Mesenchymal stem cell (in vitro differentiated cells and primary cell): ENCODE data around the gene MSH2.
"Not testable (repeated sequence)": the region's sequence is repeated elsewhere in the genome, so short reads cannot be mapped to it uniquely, and the experiment has no call there.

ENCODE experiments used
- DNase-seq: peaks from one replicate; pipeline ENCODE4 v3.0.0-alpha.2; 2013
- H2AFZ ChIP-seq: one replicate; pipeline ENCODE4 v1.6.1; 2013; ENCODE audit warnings: low read depth, mild to moderate bottlenecking, control low read depth, inconsistent platforms, low read length, moderate library complexity
- H2AK5ac ChIP-seq: 2 replicates; pipeline ENCODE4 v1.6.1; 2013; ENCODE audit warnings: low read length, moderate library complexity, mild to moderate bottlenecking, inconsistent platforms; ENCODE audit not compliant: severe bottlenecking
- H2BK120ac ChIP-seq: one replicate; pipeline ENCODE4 v1.6.1; 2013; ENCODE audit warnings: low read depth, mild to moderate bottlenecking, inconsistent platforms, low read length, moderate library complexity
- H2BK12ac ChIP-seq, 2 experiments: one replicate each; pipeline ENCODE4 v1.6.1; 2013; ENCODE audit warnings: inconsistent platforms in 2 of 2, low read length in 2 of 2, mild to moderate bottlenecking in 2 of 2, moderate library complexity in 2 of 2, control low read depth in 1 of 2
- H2BK15ac ChIP-seq: one replicate; pipeline ENCODE4 v1.6.1; 2013; ENCODE audit warnings: mild to moderate bottlenecking, low read depth, inconsistent platforms; ENCODE audit not compliant: poor library complexity, severe bottlenecking
- H2BK5ac ChIP-seq: 2 replicates; pipeline ENCODE4 v1.6.1; 2013; ENCODE audit warnings: low read depth, mild to moderate bottlenecking, low read length, control low read depth, inconsistent platforms; ENCODE audit not compliant: poor library complexity, severe bottlenecking
- H3K14ac ChIP-seq, 2 experiments: one replicate each; pipeline ENCODE4 v1.6.1; 2013; ENCODE audit warnings: inconsistent platforms in 2 of 2, low read length in 2 of 2, control low read depth in 1 of 2, mild to moderate bottlenecking in 1 of 2, moderate library complexity in 1 of 2
- H3K18ac ChIP-seq, 2 experiments: one replicate each; pipeline ENCODE4 v1.6.1; 2013; ENCODE audit warnings: inconsistent platforms in 2 of 2, low read length in 2 of 2, control low read depth in 1 of 2, low read depth in 1 of 2, mild to moderate bottlenecking in 1 of 2
- H3K23ac ChIP-seq, 2 experiments: one replicate each; pipeline ENCODE4 v1.6.1; 2013; ENCODE audit warnings: inconsistent platforms in 2 of 2, low read length in 2 of 2, mild to moderate bottlenecking in 2 of 2, moderate library complexity in 2 of 2, control low read depth in 1 of 2
- H3K27ac ChIP-seq: 2 replicates; pipeline ENCODE4 v1.5.1; 2013; ENCODE audit warnings: mild to moderate bottlenecking, moderate library complexity, low read length, control low read depth, inconsistent platforms; ENCODE audit not compliant: poor library complexity, severe bottlenecking
- H3K27me3 ChIP-seq, 2 experiments: 2 replicates each; pipeline versions ENCODE4 v1.6.1 to v1.7.0; 2013; ENCODE audit warnings: low read length in 2 of 2, mild to moderate bottlenecking in 2 of 2, moderate library complexity in 2 of 2, control low read depth in 1 of 2, inconsistent platforms in 1 of 2; ENCODE audit not compliant: control insufficient read depth in 1 of 2, insufficient read depth in 1 of 2
- H3K36me3 ChIP-seq, 2 experiments: 2 replicates each; pipeline versions ENCODE4 v1.6.1 to v1.7.0; 2013; ENCODE audit warnings: low read length in 2 of 2, control low read depth in 1 of 2, inconsistent platforms in 1 of 2, low read depth in 1 of 2, mild to moderate bottlenecking in 1 of 2; ENCODE audit not compliant: insufficient read depth in 2 of 2, control insufficient read depth in 1 of 2
- H3K4ac ChIP-seq, 2 experiments: one replicate each; pipeline ENCODE4 v1.6.1; 2013; ENCODE audit warnings: inconsistent platforms in 2 of 2, low read length in 2 of 2, mild to moderate bottlenecking in 2 of 2, moderate library complexity in 2 of 2, control low read depth in 1 of 2, low read depth in 1 of 2
- H3K4me1 ChIP-seq: 2 replicates; pipeline ENCODE4 v1.6.1; 2013; ENCODE audit warnings: low read depth, low read length, control low read depth; ENCODE audit not compliant: control insufficient read depth, insufficient read depth
- H3K4me2 ChIP-seq: 2 replicates; pipeline ENCODE4 v1.6.1; 2013; ENCODE audit warnings: low read length, mild to moderate bottlenecking, inconsistent platforms; ENCODE audit not compliant: poor library complexity, severe bottlenecking
- H3K4me3 ChIP-seq, 2 experiments: 2 replicates each; pipeline versions ENCODE4 v1.5.1 to v1.7.0; 2013; ENCODE audit warnings: low read length in 2 of 2, mild to moderate bottlenecking in 2 of 2, control low read depth in 1 of 2, low read depth in 1 of 2; ENCODE audit not compliant: insufficient read depth in 1 of 2
- H3K79me1 ChIP-seq: replicated peaks from 2 replicates; pipeline ENCODE4 v1.6.1; 2013; ENCODE audit warnings: mild to moderate bottlenecking, control low read depth, low read length, inconsistent platforms; ENCODE audit not compliant: poor library complexity, severe bottlenecking
- H3K9ac ChIP-seq: 2 replicates; pipeline ENCODE4 v1.7.0; 2013; ENCODE audit warnings: mild to moderate bottlenecking, low read length, moderate library complexity
- H3K9me3 ChIP-seq: 2 replicates; pipeline ENCODE4 v1.7.0; 2013; ENCODE audit warnings: mild to moderate bottlenecking, low read length; ENCODE audit not compliant: control insufficient read depth
- H4K8ac ChIP-seq: one replicate; pipeline ENCODE4 v1.6.1; 2013; ENCODE audit warnings: inconsistent platforms, mild to moderate bottlenecking, low read length, moderate library complexity
- H4K91ac ChIP-seq: one replicate; pipeline ENCODE4 v1.6.1; 2013; ENCODE audit warnings: mild to moderate bottlenecking, low read length, inconsistent platforms
- WGBS: methylation state at CpG from one replicate; pipeline ENCODE4 v1.1.7; 2013; ENCODE audit warnings: mixed read lengths; 5-methylcytosine and 5-hydroxymethylcytosine counted together

MSH2 gene

GRCh38 chr2:47454818-47455217, 51.9 kb downstream of the MSH2 start:
- not testable (repeated sequence) for H3K79me1 ChIP-seq, H3K27ac ChIP-seq, H3K36me3 ChIP-seq, H3K4me3 ChIP-seq, H2AK5ac ChIP-seq, H3K27me3 ChIP-seq, H3K23ac ChIP-seq, H4K91ac ChIP-seq, H3K9me3 ChIP-seq, H3K14ac ChIP-seq, H2BK120ac ChIP-seq, H3K4me2 ChIP-seq, DNase-seq, H3K4ac ChIP-seq, H3K9ac ChIP-seq, H2BK15ac ChIP-seq, H3K18ac ChIP-seq, H2BK12ac ChIP-seq, H2BK5ac ChIP-seq, H3K4me1 ChIP-seq, H4K8ac ChIP-seq, H2AFZ ChIP-seq
- WGBS = 100% methylated on average over 3 of the region's 5 CpGs

GRCh38 chr2:47455411-47455810, 52.5 kb downstream of the MSH2 start:
- DNase-seq = no peak

GRCh38 chr2:47456851-47457250, 53.9 kb downstream of the MSH2 start:
- no peak overlapping the region for H2BK15ac ChIP-seq
- whole genome bisulfite sequencing = no CpG with 5 or more reads among the region's 3 CpGs

More at GRCh38 chr2:47455411-47455810, 52.5 kb downstream of the MSH2 start:
- no peak overlapping the region for H3K4ac ChIP-seq
- no peaks in the 10 kb centered on the region for H3K4me1 ChIP-seq
- H3K4me2 ChIP-seq = no peak overlapping the region
- WGBS = 100% methylated on average over 1 of the region's 3 CpGs
- H3K14ac ChIP-seq = no peak overlapping the region
- no peaks in the 10 kb centered on the region for H3K9me3 ChIP-seq
- H3K9ac ChIP-seq = no peak overlapping the region
- H3K4me3 ChIP-seq = no peak overlapping the region
- H3K79me1 ChIP-seq = peaks cover 10% of the 10 kb centered on the region
- H2BK15ac ChIP-seq = no peak overlapping the region
- H2BK120ac ChIP-seq = no peak overlapping the region
- H2AFZ ChIP-seq = no peak overlapping the region
- H2AK5ac ChIP-seq = no peak overlapping the region
- no peaks in the 10 kb centered on the region for H3K27me3 ChIP-seq
- H3K18ac ChIP-seq = no peak overlapping the region
- no peak overlapping the region for H2BK12ac ChIP-seq
- H2BK5ac ChIP-seq = no peak overlapping the region
- H4K8ac ChIP-seq = no peak overlapping the region
- H4K91ac ChIP-seq = no peak overlapping the region
- no peak overlapping the region for H3K23ac ChIP-seq
- peaks cover 0 to 3% of the 10 kb centered on the region in 2 experiments for H3K36me3 ChIP-seq
- H3K27ac ChIP-seq = no peak overlapping the region

GRCh38 chr2:47457268-47457667, 54.3 kb downstream of the MSH2 start:
- Histone ChIP-seq H3K14ac (no peak overlapping the region), H2BK15ac (no peak overlapping the region), H2BK12ac (no peak overlapping the region), H4K8ac (no peak overlapping the region), H3K4me1 (no peaks in the 10 kb centered on the region), H3K27me3 (no peaks in the 10 kb centered on the region), H3K9me3 (no peaks in the 10 kb centered on the region), H4K91ac (no peak overlapping the region), H2BK120ac (no peak overlapping the region), H2BK5ac (no peak overlapping the region), H3K4ac (no peak overlapping the region), H3K27ac (no peak overlapping the region), H3K4me2 (no peak overlapping the region), H3K9ac (no peak overlapping the region), H3K79me1 (peaks cover 10% of the 10 kb centered on the region), H3K36me3 (peaks cover 0 to 3% of the 10 kb centered on the region in 2 experiments), H3K4me3 (no peak overlapping the region), H2AK5ac (no peak overlapping the region), H3K18ac (no peak overlapping the region), H2AFZ (no peak overlapping the region), H3K23ac (no peak overlapping the region)
- no peak for DNase-seq
- WGBS = 100% methylated on average over 3 of the region's 5 CpGs

More at GRCh38 chr2:47456851-47457250, 53.9 kb downstream of the MSH2 start:
- Histone ChIP-seq H2BK5ac (no peak overlapping the region), H3K4me3 (no peak overlapping the region), H3K4me1 (no peaks in the 10 kb centered on the region), H3K14ac (no peak overlapping the region), H3K4me2 (no peak overlapping the region), H2BK12ac (no peak overlapping the region), H2AK5ac (no peak overlapping the region), H3K4ac (no peak overlapping the region), H3K27ac (no peak overlapping the region), H2AFZ (no peak overlapping the region), H3K36me3 (peaks cover 0 to 3% of the 10 kb centered on the region in 2 experiments), H3K79me1 (peaks cover 10% of the 10 kb centered on the region), H3K9ac (no peak overlapping the region), H3K23ac (no peak overlapping the region), H3K27me3 (no peaks in the 10 kb centered on the region), H4K91ac (no peak overlapping the region), H3K9me3 (no peaks in the 10 kb centered on the region), H4K8ac (no peak overlapping the region), H3K18ac (no peak overlapping the region), H2BK120ac (no peak overlapping the region)
- no peak for DNase-seq
